CD4-positive, alpha-beta T cell (primary cell): ENCODE results near the gene SLIT1. TPM values are rescaled to one million over a fixed set of nuclear protein-coding genes. Genes with fewer than 3 reads are reported as not detected.

Source experiments
- ATAC-seq: fragments of 200-7000 bp; cut with Tn5 transposase; one replicate; pipeline ENCODE4 v1.10.0; 2022; ENCODE audit warnings: mild to moderate bottlenecking; ENCODE audit not compliant: poor library complexity
- CTCF ChIA-PET: fragments of 350-600 bp; sonication (Branson Sonifier 250); formaldehyde crosslinking; loops from one replicate; lab custom pipeline; 2021; ENCODE audit warnings: antibody characterized with exemption, inconsistent platforms; lab: Charles Lee
- POLR2A ChIA-PET: fragments of 350-600 bp; sonication (Branson Sonifier 250); formaldehyde crosslinking; loops from one replicate; lab custom pipeline; 2021; ENCODE audit warnings: antibody characterized with exemption, inconsistent platforms; lab: Charles Lee
- DNase-seq, 14 experiments: peaks; one replicate each; pipeline ENCODE4 v3.0.0-alpha.2; 2013 to 2020; ENCODE audit warnings: mixed read lengths in 2 of 14
- H3K27ac ChIP-seq, 2 donors: one replicate each; pipeline versions ENCODE4 v1.5.1 to v1.7.0; 2013; ENCODE audit warnings: low read length in 2 of 2, low read depth in 1 of 2, mild to moderate bottlenecking in 1 of 2
- H3K27me3 ChIP-seq, 2 experiments: 1 replicate in 1 of 2; 2 replicates in 1 of 2; pipeline versions ENCODE4 v1.6.1 to v1.7.0; 2013; ENCODE audit warnings: low read length in 2 of 2, control low read depth in 1 of 2, mild to moderate bottlenecking in 1 of 2, moderate library complexity in 1 of 2; ENCODE audit not compliant: insufficient read depth in 2 of 2, control insufficient read depth in 1 of 2
- H3K36me3 ChIP-seq: one replicate; pipeline ENCODE4 v1.6.1; 2013; ENCODE audit warnings: low read length, control low read depth; ENCODE audit not compliant: insufficient read depth
- H3K4me1 ChIP-seq: one replicate; pipeline ENCODE4 v1.6.1; 2013; ENCODE audit warnings: low read length, control low read depth; ENCODE audit not compliant: insufficient read depth
- H3K4me3 ChIP-seq: one replicate; pipeline ENCODE4 v1.5.1; 2013; ENCODE audit warnings: mild to moderate bottlenecking, low read length, moderate library complexity
- H3K9me3 ChIP-seq, 2 experiments: 1 replicate in 1 of 2; 2 replicates in 1 of 2; pipeline versions ENCODE4 v1.6.1 to v1.7.0; 2013; ENCODE audit warnings: low read length in 2 of 2, mild to moderate bottlenecking in 2 of 2, control low read depth in 1 of 2, moderate library complexity in 1 of 2; ENCODE audit not compliant: control insufficient read depth in 1 of 2, insufficient read depth in 1 of 2
- H3K27ac Mint-ChIP-seq: one replicate; pipeline ENCODE4 v1.8.0; 2020; ENCODE audit warnings: mixed read lengths
- H3K27me3 Mint-ChIP-seq: one replicate; pipeline ENCODE4 v1.8.0; 2021; ENCODE audit warnings: mixed read lengths
- H3K36me3 Mint-ChIP-seq: one replicate; pipeline ENCODE4 v1.8.0; 2021; ENCODE audit warnings: low read depth, mixed read lengths
- H3K4me1 Mint-ChIP-seq: one replicate; pipeline ENCODE4 v1.8.0; 2021; ENCODE audit warnings: low read depth, mixed read lengths
- H3K4me3 Mint-ChIP-seq: one replicate; pipeline ENCODE4 v1.8.0; 2020; ENCODE audit warnings: mild to moderate bottlenecking, mixed read lengths
- H3K9me3 Mint-ChIP-seq: one replicate; pipeline ENCODE4 v1.8.0; 2020; ENCODE audit warnings: mixed read lengths
- CTCF ChIP-seq: fragments of 200-600 bp; IDR thresholded peaks from one replicate; pipeline ENCODE4 v1.8.0; 2022; ENCODE audit warnings: antibody characterized with exemption, mild to moderate bottlenecking
- intact Hi-C, 2 experiments: fragments of 100-400 bp; cut with DNase I in 1 of 2; cut with micrococcal nuclease in 1 of 2; formaldehyde crosslinking; loops; one replicate each; pipeline versions ENCODE4 v1.15.1 to v1.9.0; 2023 to 2025; cut with DNase I, micrococcal nuclease
- total RNA-seq, 174 experiments: library from RNA in 2 of 174; stranded (reverse) in 2 of 174; gene quantifications; one replicate each; pipeline ENCODE4 v1.2.3 and lab custom pipeline; 2021 to 2026

SLIT1 gene
- total RNA-seq, 2 experiments from 2014 or later: 0.30 to 0.39 TPM

- Mint-ChIP-seq H3K4me1 (no peaks in the 10 kb centered on the region), H3K36me3 (no peaks in the 10 kb centered on the region), H3K27me3 (no peaks in the 10 kb centered on the region), H3K9me3 (no peaks in the 10 kb centered on the region), H3K4me3 (no peak overlapping the region), H3K27ac (no peak overlapping the region)
- CTCF ChIA-PET: no interaction called here
- DNase-seq (no peak), ATAC-seq (no peak)
- Histone ChIP-seq H3K4me3 (no peak overlapping the region), H3K27ac (no peak overlapping the region), H3K27me3 (no peaks in the 10 kb centered on the region), H3K36me3 (no peaks in the 10 kb centered on the region), H3K4me1 (no peaks in the 10 kb centered on the region), H3K9me3 (peaks cover 0 to 6% of the 10 kb centered on the region in 2 experiments)
- POLR2A ChIA-PET: no interaction called here
- no peak for TF ChIP-seq CTCF
- intact Hi-C loops: no loop called here
Measured at GRCh38 chr10:97050205-97050745, 135.5 kb downstream of the SLIT1 start.

GRCh38 chr10:97049670-97050069, 136.1 kb downstream of the SLIT1 start:
- TF ChIP-seq CTCF: no peak
- Mint-ChIP-seq H3K36me3 (no peaks in the 10 kb centered on the region), H3K4me3 (no peak overlapping the region), H3K27me3 (no peaks in the 10 kb centered on the region), H3K4me1 (no peaks in the 10 kb centered on the region), H3K27ac (no peak overlapping the region), H3K9me3 (no peaks in the 10 kb centered on the region)
- POLR2A ChIA-PET: no interaction called here
- DNase-seq: no peak
- peaks cover 0 to 6% of the 10 kb centered on the region in 2 experiments for H3K9me3 ChIP-seq
- no peaks in the 10 kb centered on the region for H3K4me1 ChIP-seq
- no peak overlapping the region for H3K27ac ChIP-seq
- H3K27me3 ChIP-seq: no peaks in the 10 kb centered on the region
- H3K36me3 ChIP-seq: no peaks in the 10 kb centered on the region
- intact Hi-C loops: no loop called here
- CTCF ChIA-PET: no interaction called here
- ATAC-seq: no peak
- no peak overlapping the region for H3K4me3 ChIP-seq

- Histone ChIP-seq H3K4me1 (no peaks in the 10 kb centered on the region), H3K27ac (no peak overlapping the region), H3K4me3 (no peak overlapping the region), H3K36me3 (no peaks in the 10 kb centered on the region), H3K27me3 (no peaks in the 10 kb centered on the region), H3K9me3 (peaks cover 0 to 6% of the 10 kb centered on the region in 2 experiments)
- H3K4me1 Mint-ChIP-seq: no peaks in the 10 kb centered on the region
- POLR2A ChIA-PET: no interaction called here
- no peaks in the 10 kb centered on the region for H3K9me3 Mint-ChIP-seq
- H3K36me3 Mint-ChIP-seq: no peaks in the 10 kb centered on the region
- no peak for ATAC-seq
- no peak overlapping the region for H3K27ac Mint-ChIP-seq
- H3K27me3 Mint-ChIP-seq: no peaks in the 10 kb centered on the region
- no peak for DNase-seq
- no peak overlapping the region for H3K4me3 Mint-ChIP-seq
- intact Hi-C loops: no loop called here
- CTCF ChIA-PET: no interaction called here
- TF ChIP-seq CTCF: no peak
Measured at GRCh38 chr10:97048649-97049427, 136.9 kb downstream of the SLIT1 start.
